Omental fat pad (tissue), 4 donors: ENCODE measurements around the gene FAM3B. TPM values are rescaled to one million over a fixed set of nuclear protein-coding genes. Genes with fewer than 3 reads are reported as not detected.
"Not testable (repeated sequence)": the region's sequence is repeated elsewhere in the genome, so short reads cannot be mapped to it uniquely, and the experiment has no call there.

Experiments used
- ATAC-seq: fragments of 150-250 bp; one replicate; pipeline ENCODE4 v1.9.1; 2016; ENCODE audit warnings: mild to moderate bottlenecking, moderate library complexity; ENCODE audit not compliant: low FRiP score
- DNase-seq: peaks from one replicate; pipeline ENCODE4 v3.0.0-alpha.2; 2019; ENCODE audit warnings: low spot score
- CTCF ChIP-seq, 3 donors: fragments of 450-650 bp; IDR thresholded peaks; one replicate each; pipeline ENCODE4 v1.5.1; 2016 to 2017; ENCODE audit warnings: antibody characterized with exemption in 3 of 3, mild to moderate bottlenecking in 3 of 3, moderate library complexity in 2 of 3
- total RNA-seq, 4 donors: library from RNA; depleted of rRNA; stranded (reverse); fragments of >200 nt; gene quantifications; one replicate each; pipeline ENCODE4 v1.1.0, GENCODE V29; 2016

The FAM3B gene
- total RNA-seq, 4 donors from 2014 or later: 0.72 to 1.8 (median 1.2) TPM; not detected in 1

GRCh38 chr21:41302976-41303375, 13.6 kb upstream of the FAM3B start:
- TF ChIP-seq CTCF (IDR thresholded peaks at IDR 0.05): no peak
- DNase-seq (no peak), ATAC-seq (no peak)

- ATAC-seq (no peak), DNase-seq (no peak)
These were observed 12.4 kb upstream of the FAM3B start for GRCh38 chr21:41304068-41304720.

GRCh38 chr21:41307219-41307618, 9.4 kb upstream of the FAM3B start:
- ATAC-seq (no peak), DNase-seq (no peak)
- no peak for TF ChIP-seq CTCF (IDR thresholded peaks at IDR 0.05)

More at GRCh38 chr21:41304068-41304720, 12.4 kb upstream of the FAM3B start:
- TF ChIP-seq CTCF (IDR thresholded peaks at IDR 0.05): no peak

- not testable (repeated sequence) for DNase-seq, ATAC-seq
These were observed 3.1 kb upstream of the FAM3B start for GRCh38 chr21:41313285-41314164.

- ATAC-seq: no peak
- no peak for TF ChIP-seq CTCF (IDR thresholded peaks at IDR 0.05)
- no peak for DNase-seq
These were observed 875 bp upstream of the FAM3B start for GRCh38 chr21:41315726-41316125.

GRCh38 chr21:41317063-41317392, 427 bp downstream of the FAM3B start:
- DNase-seq (no peak), ATAC-seq (peak; percentile 38)
- TF ChIP-seq CTCF (IDR thresholded peaks at IDR 0.05): no peak

- DNase-seq: no peak
- no peak for ATAC-seq
- TF ChIP-seq CTCF (IDR thresholded peaks at IDR 0.05): no peak
These were observed 857 bp downstream of the FAM3B start for GRCh38 chr21:41317458-41317857.
